ENCODE measurements around the gene UGT2B15. TPM values are rescaled to one million over a fixed set of nuclear protein-coding genes. Genes with fewer than 3 reads are reported as not detected.
"Not testable (repeated sequence)": the region's sequence is repeated elsewhere in the genome, so short reads cannot be mapped to it uniquely, and the experiment has no call there.

Gene UGT2B15
- not detected in 2 replicates for total RNA-seq (2014; rRNA removed; shearing (Covaris generic))

DNA sequence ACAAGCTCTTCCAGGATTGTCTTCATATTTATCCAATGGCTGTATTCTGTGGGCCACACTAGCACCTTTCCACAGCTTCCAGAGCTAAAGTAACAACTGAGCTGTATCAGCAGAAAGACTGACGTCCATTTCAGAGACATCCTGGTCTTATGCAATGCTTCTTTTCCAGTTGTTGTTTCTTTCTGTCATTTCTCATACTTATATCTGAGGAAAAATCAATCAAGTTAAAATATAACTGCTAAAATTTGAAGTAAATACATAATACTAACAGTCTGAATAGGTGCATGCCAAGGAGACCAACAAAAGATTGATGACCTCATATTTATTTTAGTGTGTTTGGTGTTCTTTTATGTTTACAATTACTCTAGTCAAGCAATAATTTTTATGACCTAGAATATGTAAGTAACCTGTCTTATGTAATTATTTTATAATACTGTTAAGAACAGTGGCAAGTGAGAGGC, at the start of gene UGT2B15:
Gene UGT2B15, minus strand, starts transcription at position 174 of the 461 bp plus-strand sequence. Its CDS starts 34 bp downstream, at position 140.
- H3K36me3 ChIP-seq; H3K27ac ChIP-seq; H3K9me3 ChIP-seq (replicated peaks); DNase-seq (ENCODE audit: low read depth in 1 of 2, low spot score in 2 of 2); H3K4me3 ChIP-seq; H3K4me1 ChIP-seq (replicated peaks); H3K27me3 ChIP-seq (replicated peaks): not testable (repeated sequence)

DNA sequence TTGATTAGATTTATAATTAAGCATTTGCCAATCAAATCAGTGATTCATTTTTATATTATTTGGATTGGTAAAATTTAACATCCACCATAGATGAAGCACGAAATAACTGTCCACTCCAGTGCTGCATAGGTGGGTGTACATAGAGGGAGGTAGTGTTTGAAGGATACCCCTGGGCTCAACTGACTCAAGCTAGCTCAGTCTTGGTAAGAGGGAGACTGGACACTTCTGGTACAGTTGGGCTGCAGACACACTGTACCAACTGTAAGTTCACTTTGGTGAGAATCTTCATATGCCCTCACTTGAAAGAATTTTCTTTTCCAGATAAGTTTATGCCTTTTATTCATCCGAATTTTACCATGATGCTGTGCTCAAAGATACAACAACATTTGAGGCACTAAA, 48.6 kb upstream of the UGT2B15 start:
- no peak overlapping the region for H3K4me3 ChIP-seq
- H3K27me3 ChIP-seq (replicated peaks) = 0 out of 2 replicates have a peak, but pooled peaks cover 6% of the 10 kb centered on the region
- H3K4me1 ChIP-seq (replicated peaks) = no peaks in the 10 kb centered on the region
- H3K27ac ChIP-seq = no peak overlapping the region
- no peaks in the 10 kb centered on the region for H3K36me3 ChIP-seq
- H3K9me3 ChIP-seq (replicated peaks) = no peaks in the 10 kb centered on the region
- DNase-seq (ENCODE audit: low read depth in 1 of 2, low spot score in 2 of 2) = no peak

DNA sequence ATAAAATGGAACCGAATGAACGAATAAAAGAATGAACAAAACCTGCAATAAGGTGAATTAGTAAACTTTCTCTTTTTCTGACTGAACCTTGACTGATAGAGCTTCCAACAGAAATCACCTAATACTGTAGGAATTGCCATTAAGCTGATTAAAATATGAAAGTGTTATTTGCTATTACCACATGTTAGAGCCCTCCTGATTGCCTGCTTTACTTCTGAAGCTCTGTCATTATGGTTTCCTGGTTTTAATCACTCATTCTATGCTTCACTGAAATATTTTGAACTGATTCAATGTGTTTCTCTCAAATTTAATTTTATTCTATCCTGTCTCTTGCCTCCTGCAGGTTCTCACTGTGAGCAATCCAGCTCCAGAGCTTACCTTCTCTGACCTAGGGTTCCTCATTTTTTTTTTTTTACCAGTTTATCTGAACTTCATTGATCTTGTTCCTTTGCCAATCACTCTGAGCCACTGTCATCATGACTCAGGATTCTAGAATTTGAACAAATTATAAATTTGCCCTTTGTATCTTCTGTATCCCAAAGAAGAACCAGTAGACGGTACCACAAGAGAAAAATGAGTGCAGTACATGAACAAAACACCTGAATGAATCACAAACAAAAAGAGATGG, 48.1 kb upstream of the UGT2B15 start:
- Histone ChIP-seq H3K4me1 (replicated peaks) (no peaks in the 10 kb centered on the region), H3K36me3 (no peaks in the 10 kb centered on the region), H3K9me3 (replicated peaks) (no peaks in the 10 kb centered on the region), H3K27me3 (replicated peaks) (0 out of 2 replicates have a peak, but pooled peaks cover 6% of the 10 kb centered on the region), H3K4me3 (no peak overlapping the region), H3K27ac (no peak overlapping the region)
- DNase-seq (ENCODE audit: low read depth in 1 of 2, low spot score in 2 of 2) = no peak

DNA sequence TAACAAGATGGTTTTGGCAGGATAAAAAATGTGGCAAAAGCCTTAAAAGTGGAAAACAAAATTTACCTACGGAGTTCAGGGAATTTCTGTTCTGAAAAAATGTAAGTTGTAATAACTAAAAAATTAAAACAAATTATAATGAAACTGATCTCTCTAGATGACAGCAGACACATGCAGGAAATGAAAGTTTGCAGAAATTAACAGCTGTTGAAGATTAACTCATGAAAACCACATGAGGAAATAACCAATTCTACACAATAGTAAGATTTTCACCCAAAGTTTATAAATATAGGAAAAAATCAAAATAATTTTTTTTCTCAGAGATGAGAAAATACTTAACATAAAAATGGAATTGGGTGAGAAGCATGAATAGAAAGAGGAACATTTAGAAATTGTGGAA, 47.5 kb upstream of the UGT2B15 start:
- no peaks in the 10 kb centered on the region for H3K4me1 ChIP-seq (replicated peaks)
- no peaks in the 10 kb centered on the region for H3K36me3 ChIP-seq
- DNase-seq (ENCODE audit: low read depth in 1 of 2, low spot score in 2 of 2) = no peak

DNA sequence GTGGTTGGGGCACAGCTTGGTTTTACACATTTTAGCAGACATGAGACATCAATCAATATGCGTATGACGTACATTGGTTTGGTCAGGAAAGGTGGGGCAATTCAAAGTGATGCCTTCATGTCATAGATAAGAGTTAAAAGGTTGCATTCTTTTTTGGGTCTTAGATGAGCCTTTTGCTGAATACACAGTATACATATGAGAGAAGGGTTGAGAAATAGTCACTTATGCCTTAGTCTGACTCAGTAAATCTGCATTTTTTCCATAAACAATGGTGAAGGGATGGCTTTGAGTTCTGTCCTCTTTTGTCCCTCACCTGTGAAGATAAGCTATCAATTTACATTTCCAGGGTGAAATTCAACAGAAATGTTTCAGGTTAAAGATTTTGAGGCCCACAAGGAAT, 43.9 kb upstream of the UGT2B15 start:
- DNase-seq (ENCODE audit: low read depth in 1 of 2, low spot score in 2 of 2) = no peak
- 0 out of 2 replicates have a peak, but pooled peaks cover 6% of the 10 kb centered on the region for H3K27me3 ChIP-seq (replicated peaks)
- no peaks in the 10 kb centered on the region for H3K9me3 ChIP-seq (replicated peaks)
- H3K36me3 ChIP-seq = no peaks in the 10 kb centered on the region
- H3K27ac ChIP-seq = no peak overlapping the region
- H3K4me1 ChIP-seq (replicated peaks) = no peaks in the 10 kb centered on the region
- H3K4me3 ChIP-seq = no peak overlapping the region

More for the DNA sequence above, 47.5 kb upstream of the UGT2B15 start:
- no peak overlapping the region for H3K4me3 ChIP-seq
- no peak overlapping the region for H3K27ac ChIP-seq
- 0 out of 2 replicates have a peak, but pooled peaks cover 6% of the 10 kb centered on the region for H3K27me3 ChIP-seq (replicated peaks)
- no peaks in the 10 kb centered on the region for H3K9me3 ChIP-seq (replicated peaks)

DNA sequence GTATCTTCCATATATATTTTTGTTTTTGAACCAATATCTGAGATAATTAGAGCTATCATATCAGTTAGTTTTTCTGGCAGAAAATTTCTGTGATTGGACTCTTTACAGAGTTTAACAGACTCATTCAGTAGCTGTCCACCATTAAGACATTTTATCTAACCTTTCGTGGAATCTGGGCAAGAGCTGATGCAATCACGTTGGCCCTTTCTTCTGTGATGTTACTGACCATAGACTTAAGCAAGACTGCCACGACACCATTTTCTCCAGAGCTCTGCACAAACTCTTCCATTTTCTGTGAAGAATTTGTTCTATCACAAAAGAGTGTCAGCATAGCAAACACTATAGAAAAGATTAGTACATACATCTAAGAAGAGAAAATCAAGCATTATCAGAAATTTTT, 41.8 kb upstream of the UGT2B15 start:
- DNase-seq (ENCODE audit: low read depth in 1 of 2, low spot score in 2 of 2) = no peak

DNA sequence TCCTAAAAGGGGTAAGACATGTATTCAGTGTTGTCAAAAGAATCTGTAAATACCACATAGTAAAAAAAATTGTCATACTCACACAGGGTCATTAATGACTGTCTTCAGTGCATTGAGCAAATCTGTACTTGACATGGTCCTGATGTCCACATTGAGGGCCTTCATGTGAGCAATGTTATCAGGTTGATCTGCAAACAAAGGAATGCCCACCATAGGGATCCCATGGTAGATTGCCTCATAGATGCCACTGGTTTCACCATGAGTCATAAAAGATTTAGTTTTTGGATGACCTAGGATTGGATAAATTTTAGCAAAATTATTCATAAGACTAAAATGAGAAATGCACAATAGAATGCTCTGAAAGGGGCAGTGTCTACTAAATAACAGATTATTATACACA, 38.1 kb upstream of the UGT2B15 start:
- no peaks in the 10 kb centered on the region for H3K27me3 ChIP-seq (replicated peaks)
- no peak overlapping the region for H3K27ac ChIP-seq

More for the DNA sequence above, 41.8 kb upstream of the UGT2B15 start:
- H3K4me3 ChIP-seq = no peak overlapping the region
- no peaks in the 10 kb centered on the region for H3K4me1 ChIP-seq (replicated peaks)
- H3K9me3 ChIP-seq (replicated peaks) = no peaks in the 10 kb centered on the region
- no peaks in the 10 kb centered on the region for H3K27me3 ChIP-seq (replicated peaks)
- H3K36me3 ChIP-seq = no peaks in the 10 kb centered on the region
- H3K27ac ChIP-seq = no peak overlapping the region

DNA sequence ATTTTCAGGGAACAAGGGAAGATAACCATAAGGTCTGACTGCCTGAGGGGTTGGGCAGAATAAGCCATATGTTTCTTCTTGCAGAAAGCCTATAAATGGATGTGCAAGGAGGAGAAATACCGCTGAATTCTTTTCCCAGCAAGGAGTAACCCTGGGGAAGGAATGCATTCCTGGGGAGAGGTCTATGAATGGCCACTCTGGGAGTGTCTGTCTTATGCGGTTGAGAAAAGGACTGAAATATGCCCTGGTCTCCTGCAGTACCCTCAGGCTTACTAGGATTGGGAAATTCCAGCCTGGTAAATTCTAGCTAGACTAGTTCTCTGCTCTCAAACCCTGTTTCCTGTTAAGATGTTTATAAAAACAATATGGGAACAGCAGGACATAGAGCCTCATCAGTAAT, 32.7 kb upstream of the UGT2B15 start:
- H3K9me3 ChIP-seq (replicated peaks); H3K27me3 ChIP-seq (replicated peaks); H3K36me3 ChIP-seq; H3K27ac ChIP-seq; H3K4me3 ChIP-seq; DNase-seq (ENCODE audit: low read depth in 1 of 2, low spot score in 2 of 2); H3K4me1 ChIP-seq (replicated peaks): not testable (repeated sequence)

More for the DNA sequence above, 38.1 kb upstream of the UGT2B15 start:
- DNase-seq (ENCODE audit: low read depth in 1 of 2, low spot score in 2 of 2) = no peak
- no peaks in the 10 kb centered on the region for H3K36me3 ChIP-seq
- no peaks in the 10 kb centered on the region for H3K4me1 ChIP-seq (replicated peaks)
- no peaks in the 10 kb centered on the region for H3K9me3 ChIP-seq (replicated peaks)
- no peak overlapping the region for H3K4me3 ChIP-seq

DNA sequence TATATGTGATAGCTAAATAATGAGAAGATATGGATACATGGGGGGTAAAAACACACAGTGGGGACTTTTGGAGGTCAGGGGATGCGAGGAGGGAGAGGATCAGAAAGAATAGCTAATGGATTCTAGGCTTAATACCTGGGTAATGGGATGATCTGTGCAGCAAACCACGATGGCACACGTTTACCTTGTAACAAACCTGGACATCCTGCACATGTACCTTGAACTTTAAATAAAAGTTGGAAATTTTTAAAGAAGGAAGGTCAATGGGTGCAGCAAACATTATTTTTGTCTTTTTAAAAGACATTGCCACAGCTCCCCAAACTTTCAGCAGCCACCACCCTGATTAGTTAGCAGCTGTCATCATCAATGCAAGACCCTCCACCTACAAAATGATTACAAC, 29.7 kb upstream of the UGT2B15 start:
- H3K4me3 ChIP-seq = no peak overlapping the region
- no peaks in the 10 kb centered on the region for H3K27me3 ChIP-seq (replicated peaks)
- H3K27ac ChIP-seq = no peak overlapping the region
- no peak for DNase-seq (ENCODE audit: low read depth in 1 of 2, low spot score in 2 of 2)
- no peaks in the 10 kb centered on the region for H3K36me3 ChIP-seq
- no peaks in the 10 kb centered on the region for H3K4me1 ChIP-seq (replicated peaks)
- H3K9me3 ChIP-seq (replicated peaks) = no peaks in the 10 kb centered on the region

DNA sequence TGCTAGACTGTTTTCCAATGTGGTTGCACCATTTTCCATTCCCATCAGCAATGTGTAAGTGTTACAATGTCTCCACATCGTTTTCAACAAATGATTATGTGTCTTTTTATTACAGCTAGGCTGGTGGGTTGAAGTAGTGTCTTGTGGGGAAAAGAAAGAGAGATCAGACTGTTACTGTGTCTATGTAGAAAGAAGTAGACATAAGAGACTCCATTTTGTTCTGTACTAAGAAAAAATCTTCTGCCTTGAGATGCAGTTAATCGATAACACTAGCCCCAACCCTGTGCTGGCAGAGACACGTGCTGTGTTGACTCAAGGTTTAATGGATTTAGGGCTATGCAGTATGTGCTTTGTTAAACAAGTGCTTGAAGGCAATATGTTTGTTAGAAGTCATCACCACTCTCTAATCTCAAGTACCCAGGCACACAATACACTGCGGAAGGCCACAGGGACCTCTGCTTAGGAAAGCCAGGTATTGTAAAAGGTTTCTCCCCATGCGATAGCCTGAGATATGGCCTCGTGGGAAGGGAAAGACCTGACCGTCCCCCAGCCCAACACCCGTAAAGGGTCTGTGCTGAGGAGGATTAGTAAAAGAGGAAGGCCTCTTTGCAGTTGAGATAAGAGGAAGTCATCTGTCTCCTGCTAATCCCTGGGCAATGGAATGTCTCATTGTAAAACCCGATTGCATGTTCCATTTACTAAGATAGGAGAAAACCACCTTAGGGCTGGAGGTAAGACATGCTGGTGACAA, 23.0 kb upstream of the UGT2B15 start:
- no peak for DNase-seq (ENCODE audit: low read depth in 1 of 2, low spot score in 2 of 2)
- no peak overlapping the region for H3K4me3 ChIP-seq
- H3K9me3 ChIP-seq (replicated peaks) = no peaks in the 10 kb centered on the region
- no peaks in the 10 kb centered on the region for H3K27me3 ChIP-seq (replicated peaks)
- no peak overlapping the region for H3K27ac ChIP-seq
- H3K36me3 ChIP-seq = no peaks in the 10 kb centered on the region
- no peaks in the 10 kb centered on the region for H3K4me1 ChIP-seq (replicated peaks)

DNA sequence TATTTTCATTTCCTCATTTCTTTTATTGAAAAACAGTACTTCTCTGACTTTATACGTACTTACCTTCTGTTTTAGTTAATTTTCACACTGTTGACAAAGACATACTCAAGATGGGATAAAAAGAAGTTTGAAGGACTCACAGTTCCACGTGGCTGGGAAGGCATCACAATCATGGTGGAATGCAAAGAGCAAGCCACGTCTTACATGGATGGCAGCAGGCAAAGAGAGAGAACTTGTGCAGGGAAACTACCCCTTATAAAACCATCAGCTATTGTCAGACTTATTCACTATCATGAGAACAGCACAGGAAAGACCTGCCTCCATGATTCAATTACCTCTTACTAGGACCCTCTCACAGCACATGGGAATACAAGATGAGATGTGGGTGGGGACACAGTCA, 20.7 kb upstream of the UGT2B15 start:
- H3K36me3 ChIP-seq = no peaks in the 10 kb centered on the region
- no peak for DNase-seq (ENCODE audit: low read depth in 1 of 2, low spot score in 2 of 2)
- H3K9me3 ChIP-seq (replicated peaks) = no peaks in the 10 kb centered on the region
- no peak overlapping the region for H3K4me3 ChIP-seq
- no peaks in the 10 kb centered on the region for H3K4me1 ChIP-seq (replicated peaks)
- H3K27ac ChIP-seq = no peak overlapping the region
- H3K27me3 ChIP-seq (replicated peaks) = no peaks in the 10 kb centered on the region

DNA sequence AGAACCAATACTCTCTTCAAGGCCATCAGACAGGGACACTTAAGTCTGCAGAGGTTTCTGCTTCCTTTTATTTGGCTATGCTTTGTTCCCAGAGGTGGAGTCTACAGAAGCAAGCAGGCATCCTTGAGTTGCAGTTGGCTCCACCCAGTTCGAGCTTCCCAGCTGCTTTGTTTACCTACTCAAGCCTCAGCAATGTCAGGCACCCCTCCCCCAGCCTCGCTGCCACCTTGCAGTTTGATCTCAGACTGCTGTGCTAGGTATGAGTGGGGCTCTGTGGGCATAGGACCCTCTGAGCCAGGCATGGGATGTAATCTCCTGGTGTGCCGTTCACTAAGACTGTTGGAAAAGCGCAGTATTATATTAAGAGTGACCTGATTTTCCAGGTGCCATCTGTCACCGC, 12.6 kb upstream of the UGT2B15 start:
- no peaks in the 10 kb centered on the region for H3K36me3 ChIP-seq
- DNase-seq (ENCODE audit: low read depth in 1 of 2, low spot score in 2 of 2) = no peak
- H3K27me3 ChIP-seq (replicated peaks) = no peaks in the 10 kb centered on the region
- H3K4me3 ChIP-seq = no peak overlapping the region
- no peaks in the 10 kb centered on the region for H3K4me1 ChIP-seq (replicated peaks)
- H3K27ac ChIP-seq = no peak overlapping the region
- no peaks in the 10 kb centered on the region for H3K9me3 ChIP-seq (replicated peaks)

DNA sequence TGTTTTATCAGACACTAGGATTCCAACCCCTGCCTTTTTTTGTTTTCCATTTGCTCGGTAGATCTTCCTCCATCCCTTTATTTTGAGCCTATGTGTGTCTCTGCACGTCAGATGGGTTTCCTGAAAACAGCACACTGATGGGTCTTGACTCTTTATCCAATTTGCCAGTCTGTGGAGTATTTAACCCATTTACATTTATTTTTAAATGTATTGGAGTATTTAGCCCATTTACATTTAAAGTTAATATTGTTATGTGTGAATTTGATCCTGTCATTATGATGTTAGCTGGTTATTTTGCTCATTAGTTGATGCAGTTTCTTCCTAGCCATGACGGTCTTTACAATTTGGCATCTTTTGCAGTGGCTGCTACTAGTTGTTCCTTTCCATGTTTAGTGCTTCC, 10.8 kb upstream of the UGT2B15 start:
- not testable (repeated sequence) for H3K4me1 ChIP-seq (replicated peaks); H3K9me3 ChIP-seq (replicated peaks); H3K4me3 ChIP-seq; H3K27me3 ChIP-seq (replicated peaks); DNase-seq (ENCODE audit: low read depth in 1 of 2, low spot score in 2 of 2); H3K27ac ChIP-seq; H3K36me3 ChIP-seq

DNA sequence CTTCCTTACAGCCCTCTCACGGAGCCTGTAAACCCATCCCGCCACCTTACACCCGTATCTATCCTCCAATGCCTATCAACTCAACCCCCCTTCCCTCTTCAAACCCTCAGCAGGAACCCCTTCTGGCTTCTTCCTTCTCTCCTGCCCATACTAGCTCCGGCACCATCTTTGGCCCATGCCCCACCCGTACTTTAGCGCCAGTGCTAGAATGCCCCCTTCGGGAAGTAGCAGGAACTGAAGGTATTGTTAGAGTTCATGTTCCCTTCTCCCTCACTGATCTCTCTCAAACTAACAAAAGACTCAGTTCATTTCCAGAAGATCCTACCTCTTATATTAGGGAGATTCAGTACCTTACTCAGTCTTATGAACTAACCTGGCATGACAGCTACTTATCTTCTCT, 2.7 kb upstream of the UGT2B15 start:
- H3K36me3 ChIP-seq = no peaks in the 10 kb centered on the region

More for the DNA sequence above, 2.7 kb upstream of the UGT2B15 start:
- no peaks in the 10 kb centered on the region for H3K9me3 ChIP-seq (replicated peaks)
- no peak for DNase-seq (ENCODE audit: low read depth in 1 of 2, low spot score in 2 of 2)
- no peak overlapping the region for H3K4me3 ChIP-seq
- H3K27me3 ChIP-seq (replicated peaks) = no peaks in the 10 kb centered on the region
- no peak overlapping the region for H3K27ac ChIP-seq
- no peaks in the 10 kb centered on the region for H3K4me1 ChIP-seq (replicated peaks)

Data from SJSA1 (cell line).